ENCODE measurements around the gene VMP1. TPM values are rescaled to one million over a fixed set of nuclear protein-coding genes. Genes with fewer than 3 reads are reported as not detected.
"Not testable (repeated sequence)": the region's sequence is repeated elsewhere in the genome, so short reads cannot be mapped to it uniquely, and the experiment has no call there.

The VMP1 gene
- total RNA-seq, 2 experiments from 2014 or later = 239 to 248 TPM

GRCh38 chr17:59846394-59847165, 139.1 kb downstream of the VMP1 start:
- Mint-ChIP-seq H3K9me3 (no peaks in the 10 kb centered on the region), H3K36me3 (ENCODE audit: low read depth) (peaks cover 20% of the 10 kb centered on the region), H3K27ac (peak overlapping the region; percentile 80), H3K4me1 (ENCODE audit: low read depth) (peaks cover 59% of the 10 kb centered on the region), H3K27me3 (no peaks in the 10 kb centered on the region), H3K4me3 (peak overlapping the region; percentile 18)
- ChIA-PET POLR2A (interaction anchor here (0.6 to 27.9 kb wide), 10 partner anchors 8 to 140 kb away, joined by 3 to 1156 read pairs (median 36); partner anchors contain the start of genes PTRH2, RPS6KB1 and TUBD1), CTCF (interaction anchor here (1.0 to 6.7 kb wide), 4 partner anchors 12 to 87 kb away, joined by 3 to 40 read pairs (median 4); no protein-coding TSS in a partner anchor)
- ATAC-seq = peak; percentile 45
- DNase-seq = peak; percentile 40
- TF ChIP-seq CTCF (IDR thresholded peaks at IDR 0.05) = no peak
- intact Hi-C loops (cut with micrococcal nuclease) = loop anchor here (5.0 kb wide), 1 partner anchor 94 kb away; no protein-coding TSS in a partner anchor

- intact Hi-C loops (cut with micrococcal nuclease) = loop anchor here (5.0 kb wide), 1 partner anchor 96 kb away; no protein-coding TSS in a partner anchor
- Mint-ChIP-seq H3K4me3 (no peak overlapping the region), H3K4me1 (ENCODE audit: low read depth) (peaks cover 61% of the 10 kb centered on the region), H3K27ac (no peak overlapping the region), H3K27me3 (no peaks in the 10 kb centered on the region), H3K36me3 (ENCODE audit: low read depth) (peaks cover 3% of the 10 kb centered on the region), H3K9me3 (no peaks in the 10 kb centered on the region)
- CTCF ChIA-PET = interaction anchor here (1.0 to 6.7 kb wide), 3 partner anchors 9 to 16 kb away, joined by 3 to 40 read pairs (median 4); no protein-coding TSS in a partner anchor
- no peak for DNase-seq
- POLR2A ChIA-PET = interaction anchor here (0.9 to 27.9 kb wide), 7 partner anchors 9 to 97 kb away, joined by 3 to 1156 read pairs (median 64); partner anchors contain the start of genes RPS6KB1 and TUBD1
- no peak for TF ChIP-seq CTCF (IDR thresholded peaks at IDR 0.05)
- no peak for ATAC-seq
Measured at GRCh38 chr17:59848385-59848668, 140.9 kb downstream of the VMP1 start.

DNA sequence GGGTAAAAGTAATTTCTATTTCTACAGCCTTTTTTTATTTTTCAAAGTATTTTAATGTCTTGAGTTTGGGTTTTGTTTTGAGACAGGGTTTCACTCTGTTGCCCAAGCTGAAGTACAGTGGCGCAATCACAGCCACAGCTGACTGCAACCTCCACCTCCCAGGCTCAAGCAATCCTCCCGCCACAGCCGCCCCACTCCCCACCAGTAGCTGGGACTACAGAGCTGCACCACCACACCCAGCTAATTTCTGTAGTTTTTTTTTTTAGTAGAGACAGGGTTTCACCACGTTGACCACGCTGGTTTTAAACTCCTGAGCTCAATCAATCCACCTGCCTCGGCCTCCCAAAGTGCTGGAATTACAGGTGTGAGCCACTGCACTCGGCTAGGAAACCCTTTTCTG, 141.3 kb downstream of the VMP1 start:
- ChIA-PET POLR2A (interaction anchor here (0.9 to 27.9 kb wide), 7 partner anchors 10 to 97 kb away, joined by 3 to 1156 read pairs (median 64); partner anchors contain the start of genes RPS6KB1 and TUBD1), CTCF (interaction anchor here (1.0 to 6.7 kb wide), 3 partner anchors 10 to 16 kb away, joined by 3 to 40 read pairs (median 4); no protein-coding TSS in a partner anchor)
- Mint-ChIP-seq H3K27ac (peak overlapping the region; percentile 53), H3K4me3 (peak overlapping the region; percentile 24), H3K27me3 (no peaks in the 10 kb centered on the region), H3K4me1 (ENCODE audit: low read depth) (peaks cover 62% of the 10 kb centered on the region), H3K9me3 (no peaks in the 10 kb centered on the region), H3K36me3 (ENCODE audit: low read depth) (peaks cover 2% of the 10 kb centered on the region)
- DNase-seq (peak; percentile 74), ATAC-seq (peak; percentile 21)
- intact Hi-C loops (cut with micrococcal nuclease) = loop anchor here (5.0 kb wide), 1 partner anchor 96 kb away; no protein-coding TSS in a partner anchor
- no peak for TF ChIP-seq CTCF (IDR thresholded peaks at IDR 0.05)

- ATAC-seq; intact Hi-C loops (cut with micrococcal nuclease); DNase-seq; H3K9me3 Mint-ChIP-seq; H3K27me3 Mint-ChIP-seq; H3K27ac Mint-ChIP-seq; H3K36me3 Mint-ChIP-seq (ENCODE audit: low read depth); H3K4me3 Mint-ChIP-seq: not testable (repeated sequence)
- H3K4me1 Mint-ChIP-seq (ENCODE audit: low read depth) = peaks cover 53% of the 10 kb centered on the region
- ChIA-PET CTCF (interaction anchor here (1.1 to 6.7 kb wide), 2 partner anchors 8 to 64 kb away, joined by 3 to 40 read pairs; no protein-coding TSS in a partner anchor), POLR2A (interaction anchor here (1.1 to 27.9 kb wide), 7 partner anchors 8 to 99 kb away, joined by 3 to 1156 read pairs (median 64); partner anchors contain the start of genes RPS6KB1 and TUBD1)
Measured at GRCh38 chr17:59850311-59850710, 142.9 kb downstream of the VMP1 start.

- no peak overlapping the region for H3K4me3 Mint-ChIP-seq
- intact Hi-C loops (cut with micrococcal nuclease) = no loop called here
- no peaks in the 10 kb centered on the region for H3K9me3 Mint-ChIP-seq
- ChIA-PET POLR2A (interaction anchor here (1.9 to 27.9 kb wide), 4 partner anchors 9 to 100 kb away, joined by 8 to 1156 read pairs (median 254); no protein-coding TSS in a partner anchor), CTCF (interaction anchor here (1.1 to 6.7 kb wide), 2 partner anchors 7 to 92 kb away, joined by 3 to 40 read pairs; no protein-coding TSS in a partner anchor)
- ATAC-seq (no peak), DNase-seq (no peak)
- no peak for TF ChIP-seq CTCF (IDR thresholded peaks at IDR 0.05)
- H3K4me1 Mint-ChIP-seq (ENCODE audit: low read depth) = peaks cover 44% of the 10 kb centered on the region
- H3K36me3 Mint-ChIP-seq (ENCODE audit: low read depth) = peaks cover 2% of the 10 kb centered on the region
- no peaks in the 10 kb centered on the region for H3K27me3 Mint-ChIP-seq
- H3K27ac Mint-ChIP-seq = no peak overlapping the region
Measured at GRCh38 chr17:59851439-59852375, 144.3 kb downstream of the VMP1 start.

DNA sequence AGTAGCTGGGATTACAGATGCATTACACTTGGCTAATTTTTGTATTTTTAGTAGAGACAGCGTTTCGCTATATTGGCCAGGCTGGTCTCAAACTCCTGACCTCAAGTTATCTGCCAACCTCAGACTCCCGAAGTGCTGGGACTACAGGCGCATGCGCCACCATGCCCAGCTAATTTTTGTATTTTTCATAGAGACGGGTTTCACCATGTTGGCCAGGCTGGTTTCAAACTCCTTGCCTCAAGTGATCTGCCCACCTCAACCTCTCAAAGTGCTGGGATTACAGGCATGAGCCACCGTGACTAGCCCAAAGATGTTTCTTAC, 145.4 kb downstream of the VMP1 start:
- H3K27me3 Mint-ChIP-seq; H3K9me3 Mint-ChIP-seq; DNase-seq; H3K36me3 Mint-ChIP-seq (ENCODE audit: low read depth); H3K4me3 Mint-ChIP-seq; ATAC-seq; intact Hi-C loops (cut with micrococcal nuclease): not testable (repeated sequence)
- H3K27ac Mint-ChIP-seq = peak overlapping the region; percentile 68
- ChIA-PET POLR2A (interaction anchor here (0.8 to 8.6 kb wide), 6 partner anchors 11 to 98 kb away, joined by 3 to 64 read pairs (median 3); partner anchors contain the start of genes RPS6KB1 and TUBD1), CTCF (interaction anchor here (1.0 to 1.9 kb wide), 3 partner anchors 21 to 91 kb away, joined by 4 to 5 read pairs (median 4); no protein-coding TSS in a partner anchor)
- peaks cover 40% of the 10 kb centered on the region for H3K4me1 Mint-ChIP-seq (ENCODE audit: low read depth)

Measured in activated CD8-positive, alpha-beta T cell treated with anti-CD3 and anti-CD28 coated beads for 36 hours (primary cell).